Naive thymus-derived CD4-positive, alpha-beta T cell (primary cell): Measurements from ENCODE around the gene STYXL2. TPM values are rescaled to one million over a fixed set of nuclear protein-coding genes. Genes with fewer than 3 reads are reported as not detected.

ENCODE experiments used
- ATAC-seq: fragments of 150-1000 bp; cut with Tn5 transposase; 2 replicates; pipeline ENCODE4 v1.10.0; 2021; ENCODE audit warnings: mild to moderate bottlenecking, moderate library complexity
- CTCF ChIA-PET: fragments of 350-600 bp; sonication (Branson Sonifier 250); formaldehyde crosslinking; loops from one replicate; lab custom pipeline; 2021; ENCODE audit warnings: antibody characterized with exemption; lab: Charles Lee
- POLR2A ChIA-PET: fragments of 350-600 bp; sonication (Branson Sonifier 250); formaldehyde crosslinking; loops from one replicate; lab custom pipeline; 2021; ENCODE audit warnings: antibody characterized with exemption, inconsistent platforms; lab: Charles Lee
- DNase-seq, 9 donors: peaks; one replicate each; pipeline versions ENCODE4 v3.0.0 to v3.0.0-alpha.2; 2020 to 2022; ENCODE audit warnings: mixed read lengths in 1 of 9
- H3K27ac ChIP-seq: one replicate; pipeline ENCODE4 v1.7.0; 2013; ENCODE audit warnings: mild to moderate bottlenecking, low read depth, low read length, moderate library complexity
- H3K27me3 ChIP-seq, 2 donors: one replicate each; pipeline ENCODE4 v1.7.0; 2013; ENCODE audit warnings: low read length in 2 of 2, mild to moderate bottlenecking in 2 of 2, moderate library complexity in 2 of 2; ENCODE audit not compliant: control insufficient read depth in 2 of 2, insufficient read depth in 2 of 2
- H3K36me3 ChIP-seq, 3 experiments: 1 replicate in 2 of 3; 2 replicates in 1 of 3; pipeline ENCODE4 v1.7.0; 2013; ENCODE audit warnings: low read length in 3 of 3, mild to moderate bottlenecking in 3 of 3, moderate library complexity in 1 of 3; ENCODE audit not compliant: insufficient read depth in 3 of 3, control insufficient read depth in 2 of 3
- H3K4me1 ChIP-seq, 2 donors: one replicate each; pipeline ENCODE4 v1.7.0; 2013; ENCODE audit warnings: low read length in 2 of 2, mild to moderate bottlenecking in 2 of 2, moderate library complexity in 1 of 2; ENCODE audit not compliant: control insufficient read depth in 2 of 2, insufficient read depth in 2 of 2
- H3K4me3 ChIP-seq: 2 replicates; pipeline ENCODE4 v1.7.0; 2013; ENCODE audit warnings: mild to moderate bottlenecking, low read length
- H3K9me3 ChIP-seq, 3 experiments: 1 replicate in 2 of 3; 2 replicates in 1 of 3; pipeline ENCODE4 v1.7.0; 2013; ENCODE audit warnings: low read length in 3 of 3; ENCODE audit not compliant: control insufficient read depth in 2 of 3
- H3K27ac Mint-ChIP-seq, 9 donors: one replicate each; pipeline ENCODE4 v1.8.0; 2020 to 2022; ENCODE audit warnings: mixed read lengths in 9 of 9, mild to moderate bottlenecking in 8 of 9, moderate library complexity in 5 of 9, inconsistent platforms in 2 of 9
- H3K27me3 Mint-ChIP-seq, 5 donors: one replicate each; pipeline ENCODE4 v1.8.0; 2021 to 2022; ENCODE audit warnings: mixed read lengths in 5 of 5, mild to moderate bottlenecking in 1 of 5
- H3K36me3 Mint-ChIP-seq, 5 donors: one replicate each; pipeline ENCODE4 v1.8.0; 2020 to 2022; ENCODE audit warnings: mixed read lengths in 5 of 5, mild to moderate bottlenecking in 3 of 5, inconsistent platforms in 1 of 5
- H3K4me1 Mint-ChIP-seq, 7 donors: one replicate each; pipeline ENCODE4 v1.8.0; 2020 to 2022; ENCODE audit warnings: mixed read lengths in 7 of 7, mild to moderate bottlenecking in 3 of 7, inconsistent platforms in 1 of 7
- H3K4me3 Mint-ChIP-seq, 10 donors: one replicate each; pipeline ENCODE4 v1.8.0; 2020 to 2022; ENCODE audit warnings: mild to moderate bottlenecking in 10 of 10, mixed read lengths in 10 of 10, moderate library complexity in 6 of 10, inconsistent platforms in 2 of 10
- H3K9me3 Mint-ChIP-seq, 11 donors: one replicate each; pipeline ENCODE4 v1.8.0; 2020 to 2022; ENCODE audit warnings: mixed read lengths in 11 of 11, mild to moderate bottlenecking in 4 of 11, inconsistent platforms in 1 of 11, moderate library complexity in 1 of 11
- intact Hi-C, 2 donors: fragments of 100-400 bp; cut with micrococcal nuclease; formaldehyde crosslinking; loops; one replicate each; pipeline ENCODE4 v1.15.1; 2023
- polyA plus RNA-seq, 2 donors: library from polyadenylated mRNA; unstranded; fragments of 300-500 nt; fragmentation: Illumina TruSeq; gene quantifications; one replicate each; pipeline ENCODE4 v1.2.3, GENCODE V29; 2021
- total RNA-seq, 6 experiments: library from RNA in 5 of 6; stranded (reverse) in 5 of 6; gene quantifications; 1 replicate in 5 of 6; 2 replicates in 1 of 6; pipeline ENCODE4 v1.2.3 and lab custom pipeline; 2021 to 2026

The STYXL2 gene
- total and polyA plus RNA-seq, 7 experiments from 2014 or later, result not detected

- Mint-ChIP-seq H3K27ac (no peak overlapping the region), H3K4me3 (no peak overlapping the region), H3K4me1 (peaks cover 0 to 8% (median 7%) of the 10 kb centered on the region in 7 donors), H3K36me3 (peaks cover 0 to 40% (median 8%) of the 10 kb centered on the region in 5 donors), H3K27me3 (no peaks in the 10 kb centered on the region), H3K9me3 (no peaks in the 10 kb centered on the region)
- no peak for DNase-seq
- H3K4me1 ChIP-seq, result peaks cover 0 to 4% of the 10 kb centered on the region in 2 donors
- H3K9me3 ChIP-seq, result no peaks in the 10 kb centered on the region
- CTCF ChIA-PET, result interaction anchor here (0.6 to 12.3 kb wide), 7 partner anchors 52 to 578 kb away, joined by 3 to 354 read pairs (median 3); no protein-coding TSS in a partner anchor
- H3K4me3 ChIP-seq, result no peak overlapping the region
- intact Hi-C loops, result loop anchor here (5.0 to 10.0 kb wide), 2 partner anchors 1129 to 1132 kb away; no protein-coding TSS in a partner anchor
- peak; percentile 21 for ATAC-seq
- POLR2A ChIA-PET, result interaction anchor here (0.6 kb wide), 1 partner anchor 145 kb away, joined by 4 read pairs; no protein-coding TSS in a partner anchor
- H3K27ac ChIP-seq, result no peak overlapping the region
- no peaks in the 10 kb centered on the region for H3K27me3 ChIP-seq
- peaks cover 0 to 36% (median 0%) of the 10 kb centered on the region in 3 experiments for H3K36me3 ChIP-seq
These were observed 37.2 kb upstream of the STYXL2 start for GRCh38 chr1:167056529-167057231.

DNA sequence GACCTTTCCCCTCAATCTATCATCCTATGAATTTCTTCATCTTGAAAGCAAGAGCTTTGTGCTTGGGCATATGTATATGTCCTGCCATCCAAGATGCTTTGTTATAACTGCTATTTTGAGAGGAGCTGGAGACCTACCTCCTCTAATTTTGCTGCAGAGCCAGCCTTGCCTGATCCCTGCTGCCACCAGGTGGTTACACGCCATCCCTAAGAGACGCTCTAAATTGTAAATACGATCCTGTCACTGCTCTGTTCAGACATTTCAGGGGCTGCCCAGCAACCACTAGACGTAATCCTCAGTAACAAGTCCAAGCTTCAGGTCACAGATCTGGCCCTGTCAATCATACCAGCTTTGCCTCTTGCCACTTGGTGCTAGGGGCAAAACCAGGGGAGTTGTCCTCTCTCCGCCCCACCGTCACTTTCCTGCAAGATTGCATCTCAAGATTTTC is 36.6 kb upstream of the STYXL2 start:
- peaks cover 0 to 4% of the 10 kb centered on the region in 2 donors for H3K4me1 ChIP-seq
- Mint-ChIP-seq H3K9me3 (no peaks in the 10 kb centered on the region), H3K27ac (no peak overlapping the region), H3K4me1 (peaks cover 0 to 8% (median 7%) of the 10 kb centered on the region in 7 donors), H3K36me3 (peaks cover 0 to 35% (median 5%) of the 10 kb centered on the region in 5 donors), H3K27me3 (no peaks in the 10 kb centered on the region), H3K4me3 (no peak overlapping the region)
- intact Hi-C loops, result loop anchor here (5.0 to 10.0 kb wide), 2 partner anchors 1130 to 1132 kb away; no protein-coding TSS in a partner anchor
- ChIA-PET POLR2A (interaction anchor here (0.6 kb wide), 1 partner anchor 146 kb away, joined by 4 read pairs; no protein-coding TSS in a partner anchor), CTCF (interaction anchor here (0.6 to 12.3 kb wide), 7 partner anchors 52 to 578 kb away, joined by 3 to 354 read pairs (median 3); no protein-coding TSS in a partner anchor)
- H3K27me3 ChIP-seq, result no peaks in the 10 kb centered on the region
- H3K9me3 ChIP-seq, result no peaks in the 10 kb centered on the region
- DNase-seq (peak in 1 of 9 donors; percentile 4), ATAC-seq (peak; percentile 20)
- peaks cover 0 to 31% (median 0%) of the 10 kb centered on the region in 3 experiments for H3K36me3 ChIP-seq
- H3K27ac ChIP-seq, result no peak overlapping the region
- no peak overlapping the region for H3K4me3 ChIP-seq

- H3K27me3 ChIP-seq, result no peaks in the 10 kb centered on the region
- H3K9me3 ChIP-seq, result no peaks in the 10 kb centered on the region
- Mint-ChIP-seq H3K9me3 (no peaks in the 10 kb centered on the region), H3K4me3 (no peak overlapping the region), H3K27ac (peak overlapping the region in 6 of 9 donors; percentile 5 to 55 (median 25)), H3K36me3 (peaks cover 0 to 28% (median 0%) of the 10 kb centered on the region in 5 donors), H3K4me1 (peaks cover 0 to 8% (median 6%) of the 10 kb centered on the region in 7 donors), H3K27me3 (no peaks in the 10 kb centered on the region)
- ChIA-PET POLR2A (interaction anchor here (1.0 to 4.0 kb wide), 3 partner anchors 30 to 148 kb away, joined by 3 to 23 read pairs (median 4); partner anchors contain the start of gene GPA33), CTCF (interaction anchor here (0.6 to 12.3 kb wide), 39 partner anchors 9 to 1438 kb away, joined by 3 to 354 read pairs (median 4); partner anchors contain the start of genes GPA33, ILDR2, POU2F1 and STYXL2)
- intact Hi-C loops, result loop anchor here (1.0 to 10.0 kb wide), 4 partner anchors 84 to 1134 kb away; partner anchors contain the start of gene ILDR2 (in 2 of the 2)
- DNase-seq (peak; percentile 38 to 75 (median 57)), ATAC-seq (peak; percentile 78)
- peaks cover 0 to 4% of the 10 kb centered on the region in 2 donors for H3K4me1 ChIP-seq
- peaks cover 0 to 27% (median 0%) of the 10 kb centered on the region in 3 experiments for H3K36me3 ChIP-seq
- H3K27ac ChIP-seq, result no peak overlapping the region
- H3K4me3 ChIP-seq, result no peak overlapping the region
These were observed 34.6 kb upstream of the STYXL2 start for GRCh38 chr1:167059045-167059808.

DNA sequence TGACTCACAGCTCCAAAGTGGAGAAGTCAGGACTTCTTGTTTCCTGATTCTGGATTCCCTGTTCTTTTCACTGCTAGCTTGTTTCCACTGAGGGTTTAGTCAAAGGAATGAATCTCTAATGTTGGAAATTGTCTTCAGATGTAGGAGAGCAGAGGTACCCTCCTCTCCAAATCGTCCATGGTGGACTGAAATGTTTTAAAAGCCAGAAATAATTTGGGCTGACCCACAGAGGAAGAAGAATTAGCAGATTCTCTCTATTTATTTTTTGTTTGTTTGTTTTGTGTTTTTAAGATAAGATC is 34.1 kb upstream of the STYXL2 start:
- Histone ChIP-seq H3K36me3 (peaks cover 0 to 25% (median 0%) of the 10 kb centered on the region in 3 experiments), H3K4me1 (peaks cover 0 to 4% of the 10 kb centered on the region in 2 donors), H3K27me3 (no peaks in the 10 kb centered on the region), H3K27ac (no peak overlapping the region), H3K4me3 (no peak overlapping the region), H3K9me3 (no peaks in the 10 kb centered on the region)
- H3K4me1 Mint-ChIP-seq, result peaks cover 0 to 10% (median 6%) of the 10 kb centered on the region in 7 donors
- ATAC-seq (no peak), DNase-seq (no peak)
- ChIA-PET CTCF (interaction anchor here (0.6 to 12.3 kb wide), 35 partner anchors 13 to 1437 kb away, joined by 3 to 354 read pairs (median 4); partner anchors contain the start of genes GPA33, POU2F1 and STYXL2), POLR2A (interaction anchor here (1.6 to 4.0 kb wide), 2 partner anchors 30 to 149 kb away, joined by 4 to 23 read pairs; partner anchors contain the start of gene GPA33)
- H3K9me3 Mint-ChIP-seq, result no peaks in the 10 kb centered on the region
- intact Hi-C loops, result loop anchor here (1.0 to 10.0 kb wide), 5 partner anchors 85 to 1135 kb away; partner anchors contain the start of gene ILDR2 (in 2 of the 2)
- peak overlapping the region in 1 of 9 donors; percentile 11 for H3K27ac Mint-ChIP-seq
- H3K27me3 Mint-ChIP-seq, result no peaks in the 10 kb centered on the region
- peaks cover 0 to 30% (median 0%) of the 10 kb centered on the region in 5 donors for H3K36me3 Mint-ChIP-seq
- H3K4me3 Mint-ChIP-seq, result no peak overlapping the region

DNA sequence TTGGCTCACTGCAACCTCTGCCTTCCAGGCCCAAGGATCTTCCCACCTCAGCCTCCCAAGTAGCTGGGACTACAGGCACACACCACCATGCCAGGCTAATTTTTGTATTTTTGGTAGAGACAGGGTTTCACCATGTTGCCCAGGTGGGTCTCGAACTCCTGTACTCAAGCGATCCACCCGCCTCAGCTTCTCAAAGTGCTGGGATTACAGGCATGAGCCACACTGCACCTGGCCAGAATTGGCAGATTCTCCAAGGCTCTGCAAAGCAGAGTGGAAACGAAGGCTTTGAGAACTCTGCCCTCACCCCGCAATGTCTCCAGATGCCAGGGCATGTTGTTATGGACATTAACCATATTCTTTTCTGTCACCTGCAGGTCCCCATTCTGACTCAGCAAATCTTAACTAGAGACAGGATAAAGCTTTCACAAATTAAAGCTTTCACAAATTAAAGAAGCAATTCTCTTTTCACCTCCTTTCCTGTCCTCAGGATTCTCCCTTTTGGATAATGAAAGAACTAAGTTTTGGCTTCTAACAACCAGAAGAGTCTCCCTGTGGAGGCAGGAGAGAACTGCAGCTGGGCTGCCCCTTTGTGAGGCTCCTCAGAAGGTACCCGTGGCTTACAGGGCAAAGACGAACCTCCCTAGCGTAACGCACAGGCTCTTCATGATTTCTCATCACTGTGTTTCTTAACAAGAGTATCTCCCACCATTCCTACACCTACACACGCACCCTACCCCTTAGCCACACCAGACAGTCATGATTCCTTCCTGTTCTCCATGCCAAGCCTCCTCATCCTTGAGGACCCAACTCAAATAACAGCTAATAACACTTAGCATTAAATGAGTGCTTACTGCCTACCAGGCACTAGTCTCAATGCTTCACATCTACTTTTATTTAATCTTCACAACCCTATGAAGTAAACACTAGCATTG is 33.5 kb upstream of the STYXL2 start:
- H3K4me3 Mint-ChIP-seq, result no peak overlapping the region
- POLR2A ChIA-PET, result interaction anchor here (0.6 to 4.0 kb wide), 4 partner anchors 29 to 149 kb away, joined by 3 to 23 read pairs (median 5); partner anchors contain the start of gene GPA33
- H3K27me3 Mint-ChIP-seq, result no peaks in the 10 kb centered on the region

More for the DNA sequence above, 33.5 kb upstream of the STYXL2 start:
- Mint-ChIP-seq H3K4me1 (peaks cover 0 to 10% (median 6%) of the 10 kb centered on the region in 7 donors), H3K9me3 (no peaks in the 10 kb centered on the region), H3K36me3 (peaks cover 0 to 29% (median 0%) of the 10 kb centered on the region in 5 donors), H3K27ac (peak overlapping the region in 1 of 9 donors; percentile 29)
- ATAC-seq (no peak), DNase-seq (no peak)
- Histone ChIP-seq H3K9me3 (no peaks in the 10 kb centered on the region), H3K27ac (no peak overlapping the region), H3K27me3 (no peaks in the 10 kb centered on the region), H3K4me1 (peaks cover 0 to 4% of the 10 kb centered on the region in 2 donors), H3K36me3 (peaks cover 0 to 19% (median 0%) of the 10 kb centered on the region in 3 experiments), H3K4me3 (no peak overlapping the region)
- intact Hi-C loops, result loop anchor here in 1 of 2 donors (10.0 kb wide), 1 partner anchor 576 kb away; no protein-coding TSS in a partner anchor
- CTCF ChIA-PET, result interaction anchor here (0.6 to 12.3 kb wide), 36 partner anchors 13 to 460 kb away, joined by 3 to 354 read pairs (median 4); partner anchors contain the start of genes GPA33, POU2F1 and STYXL2
